Measurements from ENCODE around the gene S100A12.

S100A12 gene

DNA sequence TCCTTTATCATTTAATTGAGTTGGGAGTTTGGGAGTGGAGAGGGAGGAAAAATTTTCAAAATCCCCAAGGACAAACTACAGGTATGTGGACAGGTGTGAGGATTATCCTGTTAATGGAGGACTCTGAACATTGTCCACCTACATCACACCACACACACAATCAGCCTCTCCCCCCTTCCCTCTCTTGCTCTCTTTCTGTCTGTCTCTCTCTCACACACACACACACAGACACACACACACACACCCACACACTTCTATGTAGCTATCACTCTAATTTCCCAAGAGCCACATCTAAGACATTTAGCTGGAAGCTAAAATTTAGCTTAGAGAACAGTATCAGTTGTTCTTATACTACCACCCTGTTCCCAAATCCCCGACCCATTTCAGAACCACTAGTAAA, 14.0 kb upstream of the S100A12 start:
- DNase-seq (ENCODE audit: low read depth): no peak
- H3K4me3 ChIP-seq (ENCODE audit: low read depth, low read length): no peak overlapping the region
- TF ChIP-seq, protein P1, sequence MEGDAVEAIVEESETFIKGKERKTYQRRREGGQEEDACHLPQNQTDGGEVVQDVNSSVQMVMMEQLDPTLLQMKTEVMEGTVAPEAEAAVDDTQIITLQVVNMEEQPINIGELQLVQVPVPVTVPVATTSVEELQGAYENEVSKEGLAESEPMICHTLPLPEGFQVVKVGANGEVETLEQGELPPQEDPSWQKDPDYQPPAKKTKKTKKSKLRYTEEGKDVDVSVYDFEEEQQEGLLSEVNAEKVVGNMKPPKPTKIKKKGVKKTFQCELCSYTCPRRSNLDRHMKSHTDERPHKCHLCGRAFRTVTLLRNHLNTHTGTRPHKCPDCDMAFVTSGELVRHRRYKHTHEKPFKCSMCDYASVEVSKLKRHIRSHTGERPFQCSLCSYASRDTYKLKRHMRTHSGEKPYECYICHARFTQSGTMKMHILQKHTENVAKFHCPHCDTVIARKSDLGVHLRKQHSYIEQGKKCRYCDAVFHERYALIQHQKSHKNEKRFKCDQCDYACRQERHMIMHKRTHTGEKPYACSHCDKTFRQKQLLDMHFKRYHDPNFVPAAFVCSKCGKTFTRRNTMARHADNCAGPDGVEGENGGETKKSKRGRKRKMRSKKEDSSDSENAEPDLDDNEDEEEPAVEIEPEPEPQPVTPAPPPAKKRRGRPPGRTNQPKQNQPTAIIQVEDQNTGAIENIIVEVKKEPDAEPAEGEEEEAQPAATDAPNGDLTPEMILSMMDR (IDR thresholded peaks at IDR 0.05; ENCODE audit: control insufficient read depth, extremely low read depth, insufficient read depth): no peak

DNA sequence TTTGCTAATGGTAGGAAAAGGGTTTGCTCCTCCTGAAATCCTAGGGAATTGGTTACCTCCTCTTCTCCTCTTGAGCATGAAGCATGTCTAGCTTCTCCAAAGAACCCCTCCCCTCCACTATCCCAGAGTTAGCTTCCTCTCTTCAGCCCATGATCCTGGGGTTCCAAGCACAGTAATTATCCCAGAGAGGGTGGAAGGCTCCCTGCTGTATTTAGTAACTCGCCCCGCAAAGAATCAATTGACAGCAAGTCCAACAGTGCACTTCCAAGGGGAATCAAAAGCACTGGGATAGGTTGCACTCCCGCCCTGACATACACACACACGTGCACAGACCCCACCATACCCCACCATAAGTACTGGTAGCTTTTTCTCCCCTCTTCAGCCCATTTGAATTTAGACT, 12.4 kb upstream of the S100A12 start:
- TF ChIP-seq, protein P1 (IDR thresholded peaks at IDR 0.05; ENCODE audit: control insufficient read depth, extremely low read depth, insufficient read depth): no peak
- no peak overlapping the region for H3K4me3 ChIP-seq (ENCODE audit: low read depth, low read length)
- DNase-seq (ENCODE audit: low read depth): no peak

- no peak overlapping the region for H3K4me3 ChIP-seq (ENCODE audit: low read depth, low read length)
- TF ChIP-seq, protein P1 (IDR thresholded peaks at IDR 0.05; ENCODE audit: control insufficient read depth, extremely low read depth, insufficient read depth): no peak
- no peak for DNase-seq (ENCODE audit: low read depth)
Observed at GRCh38 chr1:153387001-153387400, 11.6 kb upstream of the S100A12 start.

GRCh38 chr1:153386500-153386901, 11.1 kb upstream of the S100A12 start:
- H3K4me3 ChIP-seq (ENCODE audit: low read depth, low read length): no peak overlapping the region
- TF ChIP-seq, protein P1 (IDR thresholded peaks at IDR 0.05; ENCODE audit: control insufficient read depth, extremely low read depth, insufficient read depth): no peak
- no peak for DNase-seq (ENCODE audit: low read depth)

DNA sequence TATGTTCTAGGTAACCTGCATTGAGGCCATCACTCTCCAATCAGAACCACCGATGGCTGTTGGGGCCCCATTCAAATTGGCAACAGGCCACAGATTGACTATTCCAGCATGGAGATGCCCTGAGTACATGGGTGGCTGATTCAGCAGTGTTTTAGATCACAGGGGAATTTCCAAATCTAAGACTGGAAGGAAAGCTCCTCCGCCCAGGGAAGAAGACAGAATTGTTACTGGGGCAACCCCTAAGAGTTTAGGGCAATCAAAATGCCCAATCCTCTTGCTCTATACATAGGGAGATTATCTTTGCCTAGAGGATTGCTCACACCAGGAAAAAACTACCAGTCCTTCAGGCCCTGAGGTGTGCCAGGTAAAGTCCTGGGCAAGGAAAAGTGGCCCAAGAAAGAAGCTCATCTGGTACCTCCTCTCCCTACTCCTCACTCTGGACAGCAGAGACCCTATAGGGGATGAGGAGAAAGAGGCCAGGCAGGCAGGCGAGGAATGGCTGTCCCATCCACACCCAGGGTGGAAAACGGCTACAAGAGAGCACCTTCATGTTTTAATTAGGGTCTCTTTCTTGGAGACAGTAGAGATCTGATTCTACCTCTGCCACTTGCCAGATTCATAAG, 9.6 kb upstream of the S100A12 start:
- TF ChIP-seq, protein P1 (IDR thresholded peaks at IDR 0.05; ENCODE audit: control insufficient read depth, extremely low read depth, insufficient read depth): no peak
- no peak overlapping the region for H3K4me3 ChIP-seq (ENCODE audit: low read depth, low read length)
- no peak for DNase-seq (ENCODE audit: low read depth)

DNA sequence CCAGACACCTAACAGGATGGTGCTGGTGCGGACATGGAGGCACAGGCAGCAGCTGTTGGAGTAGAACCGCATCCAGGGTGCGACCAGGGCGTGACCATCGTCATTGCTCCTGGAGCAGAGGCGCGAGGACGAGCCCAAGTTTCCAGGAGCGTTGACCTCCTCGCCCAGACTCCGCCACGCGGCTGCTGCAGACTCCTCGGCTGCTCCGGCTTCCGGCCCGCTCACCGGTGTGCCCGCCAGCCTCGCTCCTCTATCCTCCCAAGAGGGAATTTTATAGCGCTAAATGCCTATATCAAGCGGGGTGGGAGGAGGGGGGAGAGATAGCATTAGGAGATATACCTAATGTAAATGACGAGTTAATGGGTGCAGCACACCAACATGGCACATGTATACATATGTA, 5.3 kb upstream of the S100A12 start:
- TF ChIP-seq, protein P1 (IDR thresholded peaks at IDR 0.05; ENCODE audit: control insufficient read depth, extremely low read depth, insufficient read depth): no peak
- DNase-seq (ENCODE audit: low read depth): no peak
- H3K4me3 ChIP-seq (ENCODE audit: low read depth, low read length): no peak overlapping the region

DNA sequence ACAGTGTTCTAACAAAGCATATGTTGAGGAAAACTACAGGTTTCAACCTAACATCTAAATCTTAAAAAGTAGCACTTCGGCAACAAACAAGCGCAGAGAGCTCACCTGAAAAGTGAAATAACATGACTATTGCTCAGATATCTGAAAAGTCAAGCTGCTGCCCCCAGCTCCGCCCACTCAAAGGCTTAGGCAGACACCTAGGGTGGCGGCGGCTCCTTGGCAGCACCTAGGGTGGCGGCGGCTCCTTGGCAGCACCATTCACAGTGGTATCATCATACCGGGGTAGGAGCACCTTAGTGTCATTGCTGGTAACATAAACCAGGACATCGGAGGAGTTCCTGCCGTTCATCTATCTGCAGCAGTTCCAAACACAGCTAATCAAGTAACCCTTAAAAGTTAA, 4.2 kb upstream of the S100A12 start:
- TF ChIP-seq, protein P1 (IDR thresholded peaks at IDR 0.05; ENCODE audit: control insufficient read depth, extremely low read depth, insufficient read depth): no peak
- no peak overlapping the region for H3K4me3 ChIP-seq (ENCODE audit: low read depth, low read length)
- no peak for DNase-seq (ENCODE audit: low read depth)

Measured in LNCaP clone FGC (cell line).